ENCODE results near the gene NETO1. TPM values are rescaled to one million over a fixed set of nuclear protein-coding genes. Genes with fewer than 3 reads are reported as not detected.

The NETO1 gene
- total and polyA plus RNA-seq, 8 donors = 0.26 to 2.3 (median 1.3) TPM; not detected in 4

DNA sequence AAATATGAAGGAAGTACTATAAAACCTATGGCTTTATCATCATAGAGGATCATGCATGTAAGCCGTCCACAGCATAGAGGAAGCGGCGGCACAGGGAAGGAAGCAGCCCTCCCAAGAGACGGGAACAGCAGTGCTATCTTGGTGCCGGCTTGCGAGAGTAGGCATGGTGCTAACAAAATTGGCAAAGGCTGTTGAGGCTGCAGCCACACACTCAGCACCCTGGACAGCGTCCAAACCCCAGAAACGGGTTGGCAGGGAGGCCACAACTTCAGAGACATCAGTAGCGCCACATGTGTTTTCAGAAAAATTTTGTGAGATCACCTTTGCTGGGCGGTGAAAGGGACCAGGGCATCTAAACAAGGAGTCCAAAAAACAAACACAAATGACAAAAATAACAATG, 37.7 kb downstream of the NETO1 start:
- H3K27ac ChIP-seq = no peak overlapping the region

DNA sequence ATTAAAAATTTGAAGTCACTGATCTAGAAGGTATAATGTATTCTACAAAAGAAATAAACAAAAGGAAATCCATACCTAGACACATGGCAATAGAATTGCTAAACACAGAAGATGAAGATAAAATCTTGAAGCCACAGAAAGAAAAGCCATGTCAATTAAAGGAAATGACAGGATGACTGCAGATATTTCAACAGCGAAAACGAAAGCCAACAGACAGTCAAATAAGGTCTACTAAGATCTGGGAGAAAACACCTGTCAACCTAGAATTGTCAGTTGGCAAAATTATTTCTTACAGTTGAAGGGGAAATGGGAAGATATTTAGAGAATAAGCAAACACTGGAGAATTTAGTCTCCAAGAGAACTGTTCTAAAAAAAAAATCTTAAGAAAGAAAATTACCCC, 39.2 kb downstream of the NETO1 start:
- peaks cover 0 to 3% (median 0%) of the 10 kb centered on the region in 4 donors for H3K27me3 ChIP-seq
- DNase-seq = no peak
- intact Hi-C loops (cut with DNase I) = no loop called here
- no peaks in the 10 kb centered on the region for H3K4me1 ChIP-seq
- H3K27ac ChIP-seq = no peak overlapping the region
- no peaks in the 10 kb centered on the region for H3K36me3 ChIP-seq
- no peak for TF ChIP-seq CTCF (IDR thresholded peaks at IDR 0.05)
- H3K4me3 ChIP-seq = no peak overlapping the region
- no peaks in the 10 kb centered on the region for H3K9me3 ChIP-seq
- ATAC-seq = no peak
- 67 to 80% methylated on average over 2 of the region's 2 CpGs for WGBS, 2 donors
- FAIRE-seq = no peak

More for the DNA sequence above, 37.7 kb downstream of the NETO1 start:
- ATAC-seq (no peak), FAIRE-seq (no peak), DNase-seq (no peak)
- TF ChIP-seq CTCF (IDR thresholded peaks at IDR 0.05) = no peak
- Histone ChIP-seq H3K36me3 (no peaks in the 10 kb centered on the region), H3K4me3 (no peak overlapping the region), H3K9me3 (no peaks in the 10 kb centered on the region), H3K4me1 (no peaks in the 10 kb centered on the region), H3K27me3 (peaks cover 0 to 6% (median 0%) of the 10 kb centered on the region in 4 donors)
- intact Hi-C loops (cut with DNase I) = no loop called here
- WGBS, 2 donors = 17 to 28% methylated on average over 10 of the region's 10 CpGs

GRCh38 chr18:72826736-72827135, 41.1 kb downstream of the NETO1 start:
- intact Hi-C loops (cut with DNase I) = no loop called here
- WGBS, 2 donors = 49 to 50% methylated on average over 9 of the region's 9 CpGs
- H3K9me3 ChIP-seq = no peaks in the 10 kb centered on the region
- no peaks in the 10 kb centered on the region for H3K27me3 ChIP-seq
- no peak for TF ChIP-seq CTCF (IDR thresholded peaks at IDR 0.05)
- H3K36me3 ChIP-seq = no peaks in the 10 kb centered on the region
- H3K4me1 ChIP-seq = no peaks in the 10 kb centered on the region
- H3K27ac ChIP-seq = no peak overlapping the region
- ATAC-seq (no peak), DNase-seq (no peak), FAIRE-seq (no peak)
- H3K4me3 ChIP-seq = no peak overlapping the region

DNA sequence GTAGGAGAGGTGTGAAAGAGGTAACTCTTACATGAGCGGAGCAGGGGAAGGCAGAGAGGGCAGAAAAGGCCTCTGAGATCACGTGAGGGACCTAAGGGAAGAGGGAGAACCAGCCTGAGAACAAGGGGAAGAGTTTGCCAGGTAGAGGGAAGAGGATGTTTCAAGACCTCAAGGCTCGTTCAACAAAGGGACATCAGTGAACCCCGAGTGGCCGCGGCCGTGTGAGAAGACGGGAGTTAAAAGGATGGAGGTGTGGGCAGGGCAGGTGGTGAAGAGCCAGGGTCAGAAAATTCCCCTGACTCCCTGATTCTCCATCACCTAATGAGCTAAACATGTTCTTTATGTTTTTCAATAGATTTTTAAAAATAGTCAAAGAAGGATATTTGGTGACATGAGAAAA, 44.4 kb downstream of the NETO1 start:
- intact Hi-C loops (cut with DNase I) = no loop called here
- ATAC-seq = no peak
- 66 to 78% methylated on average over 8 of the region's 8 CpGs for WGBS, 2 donors

More for the DNA sequence above, 44.4 kb downstream of the NETO1 start:
- Histone ChIP-seq H3K27me3 (no peaks in the 10 kb centered on the region), H3K4me1 (no peaks in the 10 kb centered on the region), H3K4me3 (no peak overlapping the region), H3K9me3 (no peaks in the 10 kb centered on the region), H3K27ac (no peak overlapping the region), H3K36me3 (no peaks in the 10 kb centered on the region)
- no peak for TF ChIP-seq CTCF (IDR thresholded peaks at IDR 0.05)
- no peak for FAIRE-seq
- DNase-seq = no peak
